WTC11 (cell line): ENCODE results near the gene YAP1.

ENCODE experiments used
- ELF4 ChIP-seq: sonication (generic); formaldehyde crosslinking; IDR thresholded peaks from 2 replicates; pipeline ENCODE4 v1.8.1; 2022; ENCODE audit warnings: low read depth, mild to moderate bottlenecking, moderate library complexity, missing genetic modification reagents
- SP1 ChIP-seq: sonication (generic); formaldehyde crosslinking; conservative IDR thresholded peaks from 2 replicates; pipeline ENCODE4 v1.8.1; 2022; ENCODE audit warnings: missing genetic modification reagents
- ZBTB43 ChIP-seq: sonication (generic); formaldehyde crosslinking; IDR thresholded peaks from 2 replicates; pipeline ENCODE4 v1.8.1; 2023; ENCODE audit warnings: mild to moderate bottlenecking, missing genetic modification reagents
- TF ChIP-seq, protein P1 (sequence below): fragments of 200-600 bp; IDR thresholded peaks from 2 replicates; pipeline ENCODE4 v1.8.0; 2022; ENCODE audit warnings: antibody characterized with exemption

DNA sequence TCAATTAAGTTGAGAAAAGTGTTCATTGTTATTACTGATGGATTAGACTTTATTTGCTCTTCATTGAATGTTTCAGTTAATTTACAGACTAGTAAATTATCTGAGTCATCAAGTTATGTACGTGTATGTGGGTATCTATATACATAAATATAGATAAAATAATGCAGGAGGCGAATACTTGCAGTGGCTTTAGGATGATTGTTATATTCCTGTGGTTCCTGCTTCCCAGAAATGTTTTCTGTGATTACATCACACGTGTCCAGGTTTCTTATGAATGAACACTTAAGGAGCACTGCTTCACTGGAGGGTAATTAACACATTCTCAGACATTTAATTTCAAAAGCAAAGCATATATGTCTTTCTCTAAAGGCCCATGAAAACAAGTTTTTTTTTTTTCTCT, 28.4 kb downstream of the YAP1 start:
- TF ChIP-seq, protein P1, sequence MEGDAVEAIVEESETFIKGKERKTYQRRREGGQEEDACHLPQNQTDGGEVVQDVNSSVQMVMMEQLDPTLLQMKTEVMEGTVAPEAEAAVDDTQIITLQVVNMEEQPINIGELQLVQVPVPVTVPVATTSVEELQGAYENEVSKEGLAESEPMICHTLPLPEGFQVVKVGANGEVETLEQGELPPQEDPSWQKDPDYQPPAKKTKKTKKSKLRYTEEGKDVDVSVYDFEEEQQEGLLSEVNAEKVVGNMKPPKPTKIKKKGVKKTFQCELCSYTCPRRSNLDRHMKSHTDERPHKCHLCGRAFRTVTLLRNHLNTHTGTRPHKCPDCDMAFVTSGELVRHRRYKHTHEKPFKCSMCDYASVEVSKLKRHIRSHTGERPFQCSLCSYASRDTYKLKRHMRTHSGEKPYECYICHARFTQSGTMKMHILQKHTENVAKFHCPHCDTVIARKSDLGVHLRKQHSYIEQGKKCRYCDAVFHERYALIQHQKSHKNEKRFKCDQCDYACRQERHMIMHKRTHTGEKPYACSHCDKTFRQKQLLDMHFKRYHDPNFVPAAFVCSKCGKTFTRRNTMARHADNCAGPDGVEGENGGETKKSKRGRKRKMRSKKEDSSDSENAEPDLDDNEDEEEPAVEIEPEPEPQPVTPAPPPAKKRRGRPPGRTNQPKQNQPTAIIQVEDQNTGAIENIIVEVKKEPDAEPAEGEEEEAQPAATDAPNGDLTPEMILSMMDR: no peak
- TF ChIP-seq ELF4 (CRISPR knock-in tag) (no peak), SP1 (no peak), ZBTB43 (CRISPR knock-in tag) (no peak)
